NCI-H1694 treated with DMSO at 0.1 percent for 48 hours (cell line): ENCODE results near the gene PRR22.
"Not testable (repeated sequence)": the region's sequence is repeated elsewhere in the genome, so short reads cannot be mapped to it uniquely, and the experiment has no call there.

Source experiments
- DNase-seq: peaks from one replicate; lab custom pipeline; 2025; lab: John Stamatoyannopoulos, UW

PRR22 gene

DNA sequence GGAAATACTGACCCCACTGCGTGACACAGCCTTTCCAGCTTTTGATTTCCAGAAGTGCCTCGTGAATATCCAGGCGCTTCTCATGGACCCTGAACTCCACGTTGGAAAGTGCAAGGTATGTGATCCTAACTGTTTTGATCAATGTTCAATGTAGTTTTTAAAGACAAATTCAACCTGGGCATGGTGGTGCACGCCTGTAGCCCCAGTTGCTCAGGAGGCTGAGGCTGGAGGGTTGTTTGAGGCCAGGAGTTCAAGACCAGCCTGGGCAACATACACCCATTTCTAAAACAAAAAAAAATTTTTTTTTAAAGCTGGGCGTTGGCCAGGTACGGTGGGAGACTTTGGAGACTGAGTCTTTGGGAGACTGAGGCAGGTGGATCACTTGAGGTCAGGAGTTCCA is 32.8 kb downstream of the PRR22 start:
- DNase-seq: no peak

DNA sequence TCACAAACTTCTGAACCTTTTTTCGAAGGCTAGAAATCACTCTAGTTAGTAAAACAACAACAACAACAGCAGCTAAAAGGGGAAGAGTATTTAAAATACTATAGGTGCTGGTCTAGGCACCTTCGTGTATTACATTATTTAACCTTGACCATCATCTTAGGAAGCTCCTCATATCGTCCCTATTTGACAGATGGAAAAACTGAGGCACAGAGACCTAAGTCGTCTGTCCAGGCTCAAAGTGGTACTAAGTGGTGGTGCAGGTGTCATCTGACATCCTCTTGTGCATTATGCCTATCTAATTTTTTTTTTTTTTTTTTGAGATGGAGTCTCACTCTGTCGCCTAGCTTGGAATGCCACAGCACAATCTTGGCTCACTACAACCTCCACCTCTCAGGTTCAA is 35.0 kb downstream of the PRR22 start:
- DNase-seq: no peak

DNA sequence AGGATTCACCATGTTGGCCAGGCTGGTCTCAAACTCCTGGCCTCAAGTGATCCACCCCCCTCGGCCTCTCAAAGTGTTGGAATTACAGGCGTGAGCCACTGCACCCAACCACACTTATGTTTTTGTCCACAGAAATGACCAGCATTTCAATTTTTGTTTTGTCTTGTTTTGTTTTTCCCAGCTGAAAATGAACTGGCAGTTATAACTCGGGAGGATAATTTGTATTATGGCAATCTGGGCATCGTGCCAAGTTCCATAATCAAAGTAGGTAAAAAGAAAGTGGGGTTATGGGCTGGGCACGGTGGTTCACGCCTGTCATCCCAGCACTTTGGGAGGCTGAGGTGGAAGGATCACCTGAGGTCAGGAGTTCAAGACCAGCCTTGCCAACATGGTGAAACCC is 35.6 kb downstream of the PRR22 start:
- not testable (repeated sequence) for DNase-seq

DNA sequence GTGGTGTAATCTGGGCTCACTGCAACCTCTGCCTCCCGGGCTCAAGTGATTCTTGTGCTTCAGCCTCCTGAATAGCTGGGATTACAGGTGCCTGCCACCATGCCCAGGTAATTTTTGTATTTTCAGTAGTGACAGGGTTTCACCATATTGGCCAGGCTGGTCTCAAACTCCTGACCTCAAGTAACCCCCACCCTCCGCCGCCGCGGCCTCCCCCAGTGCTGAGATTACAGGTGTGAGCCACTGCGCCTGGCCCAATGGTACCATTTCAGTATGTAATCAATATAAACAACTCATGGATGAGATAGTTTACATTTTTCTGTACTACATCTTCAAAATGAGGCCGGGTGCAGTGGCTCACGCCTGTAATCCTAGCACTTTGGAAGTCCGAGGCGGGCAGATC is 39.5 kb downstream of the PRR22 start:
- DNase-seq: not testable (repeated sequence)

DNA sequence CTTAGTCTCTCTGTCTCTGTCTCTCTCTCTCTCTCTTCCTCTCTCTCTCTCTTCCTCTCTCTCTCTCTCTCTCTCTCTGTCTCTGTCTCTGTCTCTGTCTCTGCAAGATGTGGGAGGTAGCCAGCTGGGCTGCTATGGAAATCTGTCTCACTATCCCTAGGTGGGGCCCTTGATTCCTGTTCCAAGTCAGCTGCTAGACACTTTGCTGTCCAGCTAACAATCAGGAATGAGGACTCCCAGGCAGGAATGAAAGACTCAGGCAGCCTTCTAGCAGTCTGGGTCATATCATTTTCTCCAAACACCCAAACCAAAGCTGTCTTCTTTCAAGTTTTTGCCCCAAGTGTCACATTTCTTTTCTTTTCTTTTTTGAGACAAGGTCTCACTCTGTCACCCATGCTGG is 40.9 kb downstream of the PRR22 start:
- no peak for DNase-seq

DNA sequence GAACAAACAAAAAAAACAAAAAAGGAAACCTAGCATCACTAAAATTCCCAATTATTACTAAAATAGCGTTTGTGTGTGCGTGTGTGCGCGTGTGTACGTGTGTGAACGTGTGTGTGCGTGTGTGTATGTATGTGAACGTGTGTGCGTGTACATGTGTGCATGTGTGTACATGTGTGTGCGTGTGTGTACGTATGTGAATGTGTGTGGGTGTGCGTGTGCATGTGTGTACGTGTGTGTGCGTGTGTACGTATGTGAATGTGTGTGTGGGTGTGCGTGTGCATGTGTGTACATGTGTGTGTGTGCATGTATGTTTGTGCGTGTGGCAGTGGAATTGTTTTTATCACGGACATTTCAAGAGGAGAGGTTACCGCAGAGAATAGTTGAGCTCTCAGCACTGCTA is 42.5 kb downstream of the PRR22 start:
- DNase-seq: no peak

DNA sequence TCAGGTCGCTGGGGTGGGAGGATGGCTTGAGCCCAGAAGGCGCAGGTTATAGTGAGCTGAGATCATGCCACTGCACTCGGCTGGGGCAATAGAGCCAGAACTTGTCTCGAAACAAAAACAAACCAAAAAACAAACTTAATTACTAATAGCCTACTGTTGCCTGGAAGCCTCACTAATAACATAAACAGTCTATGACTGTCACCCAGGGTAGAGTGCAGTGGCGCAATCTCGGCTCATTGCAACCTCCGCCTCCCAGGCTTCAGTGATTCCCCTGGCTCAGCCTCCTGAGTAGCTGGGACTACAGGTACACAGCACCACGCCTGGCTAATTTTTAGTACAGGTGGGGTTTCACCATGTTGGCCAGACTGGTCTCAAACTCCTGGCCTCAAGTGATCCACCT is 46.1 kb downstream of the PRR22 start:
- no peak for DNase-seq

DNA sequence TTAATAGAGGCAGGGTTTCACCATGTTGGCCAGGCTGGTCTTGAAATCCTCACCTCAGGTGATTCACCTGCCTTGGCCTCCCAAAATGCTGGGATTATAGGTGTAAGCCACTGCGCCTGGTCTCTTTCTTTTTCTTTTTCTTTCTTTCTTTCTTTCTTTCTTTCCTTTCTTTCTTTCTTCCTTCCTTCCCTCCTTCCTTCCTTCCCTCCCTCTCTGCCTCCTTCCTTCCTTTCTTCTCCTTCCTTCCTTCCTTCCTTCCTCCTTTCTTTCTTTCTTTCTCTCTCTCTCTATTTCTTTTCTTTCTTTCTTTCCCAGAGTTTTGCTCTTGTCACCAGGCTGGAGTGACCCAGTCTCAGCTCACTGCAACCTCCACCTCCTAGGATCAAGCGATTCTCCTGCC is 51.4 kb downstream of the PRR22 start:
- DNase-seq: not testable (repeated sequence)
